Fibroblast of gingiva (primary cell): ENCODE measurements around the gene RAD51B.
A peak's percentile ranks its signal among the peaks of the same experiment; 100 is the strongest.

Source experiments
- DNase-seq: peaks from one replicate; pipeline ENCODE4 v3.0.0-alpha.2; 2011; ENCODE audit warnings: low read depth

RAD51B gene

GRCh38 chr14:68440820-68441219, 621.2 kb downstream of the RAD51B start:
- DNase-seq: no peak

DNA sequence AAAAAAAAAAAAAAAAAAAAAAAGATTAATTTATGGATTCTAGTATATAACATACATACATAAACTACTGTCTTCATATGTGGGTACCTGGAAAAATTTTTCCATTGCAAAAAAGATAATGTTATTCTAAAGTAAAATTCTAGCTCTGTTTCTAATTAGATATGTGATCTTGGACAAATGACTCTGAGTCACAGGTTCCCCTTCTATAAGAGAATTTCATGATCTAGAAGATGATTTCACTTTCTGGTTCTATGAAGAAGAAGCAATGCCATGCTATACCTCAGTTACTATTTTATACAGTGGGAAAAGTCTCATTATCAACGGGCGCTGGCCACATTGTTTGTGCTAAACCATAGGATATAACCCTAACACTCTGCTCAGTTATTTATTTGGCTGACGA, 622.0 kb downstream of the RAD51B start:
- DNase-seq: peak; percentile 11

DNA sequence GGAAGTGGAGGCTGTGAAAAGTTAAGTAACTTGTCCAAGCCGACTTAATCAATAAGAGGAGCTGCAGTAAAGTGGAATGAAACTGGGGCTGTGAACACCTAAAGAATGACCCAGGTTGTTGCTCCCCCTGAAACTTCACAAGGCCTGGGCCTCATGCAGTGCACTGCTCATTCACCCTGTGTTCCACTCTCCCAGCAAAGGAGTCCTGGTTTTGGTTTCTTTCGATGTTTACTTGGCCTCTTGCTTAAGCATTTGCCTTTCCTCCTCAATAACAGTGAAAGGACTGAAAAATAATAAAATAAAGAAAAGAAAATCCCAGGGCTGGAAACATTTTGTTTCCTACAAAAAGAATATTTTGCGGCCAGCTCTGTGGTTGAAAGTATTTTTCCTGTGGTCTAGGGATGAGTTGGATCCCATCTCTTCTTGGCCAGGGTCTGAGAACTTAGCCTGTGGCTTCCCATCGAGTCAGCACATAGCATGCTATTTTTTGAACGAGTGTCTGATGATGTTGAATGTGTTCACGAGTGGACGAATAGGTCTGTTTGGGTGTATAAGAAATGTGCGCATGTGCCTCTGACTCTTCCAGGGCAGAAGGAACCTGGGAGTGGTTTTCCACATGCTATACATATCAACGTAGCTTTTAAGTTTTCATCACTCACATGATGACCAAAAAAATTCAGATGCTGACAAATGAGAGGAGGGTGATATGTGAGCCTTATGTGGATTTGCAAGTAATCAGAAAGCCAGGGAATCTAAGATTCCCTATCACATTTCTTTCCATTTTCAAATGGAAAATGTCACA, 623.5 kb downstream of the RAD51B start:
- peak; percentile 84 for DNase-seq

GRCh38 chr14:68444449-68445168, 625.0 kb downstream of the RAD51B start:
- DNase-seq: peak; percentile 89

DNA sequence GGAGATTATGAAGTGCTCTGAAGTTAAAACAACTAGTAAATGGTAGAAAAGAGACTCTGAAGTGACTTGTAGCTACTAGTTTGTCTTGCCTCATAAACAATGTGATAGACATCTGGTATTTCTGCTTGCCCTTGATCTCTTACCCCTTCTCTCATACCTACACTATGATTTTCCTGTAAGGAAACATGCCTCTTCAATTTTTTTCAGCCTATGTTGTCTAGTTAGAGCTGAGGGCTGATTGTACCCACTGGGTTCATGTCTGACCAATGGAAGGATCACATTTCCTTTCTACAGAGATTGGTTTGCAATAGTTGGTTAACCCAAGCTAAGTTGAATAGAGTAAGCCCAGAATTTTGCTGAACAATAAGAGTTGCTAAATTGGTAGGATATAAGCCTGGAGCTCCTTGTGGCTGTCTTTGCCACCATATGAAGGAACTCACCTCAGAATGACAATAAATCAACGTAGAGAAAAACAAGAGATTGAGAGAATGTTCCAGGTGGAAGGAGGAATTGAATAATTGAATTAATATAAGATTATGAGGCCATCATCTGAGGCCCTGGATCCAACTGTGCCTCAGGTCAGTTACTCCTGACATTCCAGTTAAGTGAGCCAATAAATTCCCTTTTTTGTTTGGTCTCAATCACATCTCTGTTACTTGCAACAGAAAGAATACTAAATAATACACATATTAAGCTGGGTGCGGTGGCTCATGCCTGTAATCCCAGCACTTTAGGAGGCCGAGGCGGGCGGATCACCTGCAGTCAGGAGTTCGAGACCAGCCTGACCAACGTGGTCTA, 626.9 kb downstream of the RAD51B start:
- no peak for DNase-seq

DNA sequence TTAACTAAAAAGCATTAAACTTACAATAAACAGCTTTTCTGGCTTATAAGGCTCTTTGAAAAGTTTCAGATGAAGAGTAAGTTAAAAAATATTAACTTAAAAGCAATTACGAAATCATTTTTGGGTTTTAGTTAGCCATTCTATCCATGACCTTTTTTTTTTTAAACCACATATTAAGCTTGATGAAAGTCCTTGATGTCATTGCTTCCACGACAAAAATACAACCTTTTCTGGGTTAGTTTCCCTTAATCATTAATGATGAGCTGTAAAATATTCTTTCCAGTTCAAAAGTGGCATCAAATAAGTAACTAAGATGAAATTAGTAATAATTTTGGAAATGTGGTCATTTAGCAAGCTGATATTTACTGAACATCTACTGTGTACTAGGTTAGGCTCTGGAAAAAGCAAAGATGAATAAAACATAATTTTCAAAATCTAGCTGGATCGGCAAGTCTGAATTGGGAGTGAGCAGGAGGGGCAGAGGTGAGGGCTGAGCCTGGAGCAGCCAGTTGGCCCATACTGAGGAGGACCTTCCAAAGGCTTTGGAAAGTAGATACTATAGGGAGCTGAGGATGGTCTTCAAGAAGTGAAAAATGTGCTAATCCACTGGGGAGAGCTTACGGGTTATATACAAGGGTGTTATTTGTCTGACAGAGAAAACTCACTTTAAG, 628.1 kb downstream of the RAD51B start:
- DNase-seq: no peak

DNA sequence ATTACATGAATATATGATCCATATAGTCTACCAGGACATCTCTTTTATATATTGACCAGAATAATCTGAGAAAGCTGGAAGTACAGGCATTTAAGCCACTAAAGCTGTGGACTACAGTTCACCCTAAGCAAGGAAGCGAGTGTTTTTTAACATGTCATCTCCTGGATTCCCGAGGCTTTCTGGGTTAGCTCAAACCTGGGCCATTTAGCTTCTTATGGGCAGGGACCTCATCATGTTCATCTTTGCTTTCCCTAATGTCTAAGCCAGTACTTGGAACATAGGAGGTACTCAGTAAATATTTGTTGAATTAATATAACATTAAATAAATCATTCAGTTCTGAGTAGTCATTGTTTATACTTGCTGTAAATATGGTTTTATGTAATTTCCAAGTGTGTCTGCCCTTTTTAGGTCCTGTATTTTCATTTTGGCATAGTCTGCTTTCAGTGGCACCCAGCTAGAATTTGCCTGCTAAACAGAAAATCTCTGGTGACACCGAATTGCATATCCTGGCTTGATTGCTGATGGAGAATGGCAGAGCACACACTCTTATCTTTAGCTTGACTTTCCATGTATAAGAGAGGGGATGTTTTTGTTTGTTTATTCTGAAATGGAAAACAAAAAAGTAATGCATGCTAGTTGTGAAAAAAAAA, 628.8 kb downstream of the RAD51B start:
- no peak for DNase-seq

DNA sequence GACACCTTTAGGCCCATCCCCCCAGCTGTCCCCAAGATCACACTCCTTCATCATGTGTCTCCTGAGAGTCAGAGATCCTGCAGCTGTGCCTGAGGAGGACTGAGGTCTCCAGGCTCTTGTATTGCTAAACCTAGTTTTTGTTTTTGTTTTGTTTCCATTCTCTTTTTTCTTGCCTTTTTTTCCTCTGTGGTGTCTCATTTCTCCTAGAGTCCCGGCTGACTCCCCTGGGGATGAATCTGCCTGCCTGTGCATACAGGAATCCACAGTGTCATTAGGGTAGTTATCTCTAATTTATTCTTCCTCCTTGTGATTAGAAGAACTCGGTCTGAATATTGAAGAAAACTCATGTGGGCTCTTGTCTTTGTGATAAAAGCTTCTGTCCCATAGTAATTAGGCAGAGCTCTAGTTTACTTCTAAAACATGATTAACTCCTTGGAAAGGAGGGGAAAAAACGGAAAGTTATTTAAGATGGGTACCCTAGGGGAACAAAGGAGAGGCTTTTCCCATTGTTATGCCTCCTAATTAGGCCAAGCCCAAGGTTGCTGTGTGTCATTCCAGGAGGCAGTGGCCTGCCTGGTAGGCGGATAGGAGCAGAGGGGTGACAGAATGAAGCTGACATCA, 630.1 kb downstream of the RAD51B start:
- peak; percentile 29 for DNase-seq

DNA sequence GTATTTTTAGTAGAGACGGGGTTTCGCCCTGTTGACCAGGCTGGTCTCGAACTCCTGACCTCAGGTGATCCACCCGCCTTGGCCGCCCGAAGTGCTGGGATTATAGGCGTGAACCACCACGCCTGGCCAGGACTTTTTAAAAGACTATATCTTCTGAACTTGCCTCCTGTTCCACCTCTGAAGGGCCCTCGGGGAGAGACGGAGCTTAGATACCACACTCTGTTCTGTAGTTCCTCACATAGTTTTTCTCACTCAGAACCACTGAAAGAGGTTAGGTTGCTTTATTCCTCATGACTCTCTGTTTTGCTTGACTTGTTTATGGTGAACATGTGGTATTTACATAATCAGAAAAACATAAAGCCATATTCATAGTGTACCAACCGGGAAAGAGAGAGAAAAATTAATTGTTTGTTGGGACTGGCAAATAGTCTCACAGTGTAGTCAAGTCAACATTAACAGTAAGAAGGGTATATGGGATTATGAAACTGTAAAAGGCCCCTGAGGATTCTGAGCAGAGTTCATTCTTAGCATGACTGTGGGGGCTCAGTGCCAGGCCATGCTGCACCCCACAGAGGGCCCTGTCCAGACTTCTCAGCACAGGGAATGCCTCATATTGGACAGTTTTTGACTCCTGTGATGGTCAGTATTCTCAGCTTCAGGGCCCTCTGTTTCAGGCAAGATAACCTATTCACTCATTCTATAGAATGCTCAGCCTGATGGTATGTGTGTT, 631.0 kb downstream of the RAD51B start:
- peak; percentile 6 for DNase-seq

DNA sequence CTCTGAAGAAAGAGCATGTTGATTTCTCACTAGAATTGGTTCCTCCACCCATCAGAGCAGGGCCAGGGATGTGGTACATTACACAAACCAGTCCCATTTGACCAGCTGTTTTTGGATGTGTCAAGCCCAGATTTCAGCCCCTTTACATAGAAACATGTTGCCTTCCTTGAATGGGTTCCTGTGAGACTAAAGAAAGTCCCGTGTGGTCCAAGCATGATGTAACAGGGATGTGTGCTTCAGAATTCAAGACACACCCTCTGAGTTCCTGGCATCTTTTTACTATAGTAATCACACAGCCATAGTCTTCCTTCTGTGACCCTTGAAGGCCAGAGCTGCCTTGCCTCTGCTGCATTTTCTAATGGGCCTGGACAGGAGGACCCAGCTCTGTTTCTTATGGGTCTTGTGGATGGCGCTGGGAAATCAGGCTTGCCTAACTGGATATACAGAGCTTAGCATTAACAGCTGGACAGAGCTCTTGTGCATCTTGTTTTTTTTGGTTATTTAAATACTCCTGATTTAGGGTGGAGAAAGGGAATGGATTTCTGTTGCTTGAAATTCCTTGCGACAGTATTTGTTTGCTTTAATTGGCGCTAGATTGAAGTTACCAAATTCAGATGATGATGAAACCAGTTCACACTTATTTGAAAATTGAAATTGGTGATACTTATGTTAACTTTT, 632.3 kb downstream of the RAD51B start:
- DNase-seq: peak; percentile 92

GRCh38 chr14:68458253-68458652, 638.7 kb downstream of the RAD51B start:
- DNase-seq: no peak

DNA sequence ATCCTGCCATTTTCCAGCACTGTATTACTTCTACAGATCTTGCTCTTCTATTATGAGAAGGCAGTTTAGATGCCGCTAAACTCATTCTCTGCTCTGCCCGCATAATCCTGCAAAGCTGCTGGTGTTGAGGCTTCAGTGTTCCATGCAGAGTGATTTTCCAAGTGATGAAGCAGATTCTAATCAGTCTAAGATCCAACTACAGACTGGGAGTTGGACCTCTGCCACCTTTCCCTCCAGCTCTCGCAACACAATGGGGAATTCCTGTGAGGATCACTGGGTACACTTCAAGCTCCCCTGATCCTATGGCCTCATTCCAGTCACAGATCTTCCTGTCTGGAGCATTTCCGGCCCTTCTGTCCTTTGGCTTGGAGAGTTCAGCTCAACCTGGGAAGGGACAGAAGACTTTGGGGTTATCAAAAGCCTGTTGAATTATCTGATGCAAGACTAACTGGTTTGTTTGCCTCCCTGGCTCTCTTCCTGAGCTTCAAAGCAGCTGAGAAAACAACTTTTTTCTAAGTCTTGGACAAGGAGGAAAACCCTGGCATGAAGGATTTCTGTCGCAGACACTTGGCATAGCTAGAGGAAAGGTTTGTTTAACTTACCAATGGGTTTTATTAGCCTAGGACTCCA, 639.4 kb downstream of the RAD51B start:
- peak; percentile 69 for DNase-seq

DNA sequence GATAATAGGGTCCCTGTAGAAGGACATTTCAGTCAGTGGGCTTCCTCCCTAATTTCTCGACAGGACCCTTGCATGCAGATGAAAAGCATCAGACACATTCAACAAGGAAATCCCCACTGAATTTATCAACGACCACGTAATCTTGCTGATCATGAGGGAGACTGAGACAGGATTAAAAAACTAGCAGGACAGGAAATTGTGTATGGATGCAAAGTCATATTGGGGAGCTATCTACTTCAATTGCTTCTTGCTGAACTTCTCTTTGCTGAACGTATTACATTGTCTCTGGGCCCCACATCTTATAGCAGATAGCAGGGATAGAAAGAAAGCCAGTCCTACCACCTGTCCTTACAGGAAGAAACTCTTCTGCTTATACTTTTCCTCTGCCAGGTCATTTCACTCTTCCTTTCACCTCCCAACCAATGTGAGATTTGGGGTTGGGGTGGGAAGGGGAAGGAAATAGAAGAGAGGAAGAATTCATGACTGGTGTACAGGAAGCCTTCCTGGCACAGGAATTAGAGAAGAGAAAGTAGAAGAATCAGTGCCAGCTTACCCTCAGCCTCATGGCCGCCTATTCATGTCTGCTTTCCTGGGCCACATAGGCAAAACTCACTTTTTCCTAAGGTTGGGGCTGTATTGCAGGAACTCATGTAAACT, 640.0 kb downstream of the RAD51B start:
- no peak for DNase-seq

DNA sequence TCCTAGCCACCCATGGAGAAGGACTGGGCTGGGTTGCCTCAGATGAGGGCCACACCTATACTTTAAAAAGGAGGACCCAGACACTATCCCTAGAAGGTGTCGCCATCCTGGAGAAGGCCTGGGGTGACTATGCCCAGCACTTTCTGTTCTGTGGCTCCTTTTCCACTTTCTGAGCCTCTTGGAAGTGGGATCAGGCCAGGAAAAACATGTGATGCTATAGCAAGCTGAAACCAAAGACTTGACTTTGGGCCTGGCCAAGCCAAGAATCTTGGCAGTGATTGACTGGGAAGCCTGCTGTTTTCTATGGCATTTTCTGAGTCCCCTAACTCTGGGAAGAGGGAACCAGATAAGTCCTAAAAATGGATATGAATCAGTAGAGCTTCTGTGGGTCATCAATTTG, 641.0 kb downstream of the RAD51B start:
- peak; percentile 62 for DNase-seq

DNA sequence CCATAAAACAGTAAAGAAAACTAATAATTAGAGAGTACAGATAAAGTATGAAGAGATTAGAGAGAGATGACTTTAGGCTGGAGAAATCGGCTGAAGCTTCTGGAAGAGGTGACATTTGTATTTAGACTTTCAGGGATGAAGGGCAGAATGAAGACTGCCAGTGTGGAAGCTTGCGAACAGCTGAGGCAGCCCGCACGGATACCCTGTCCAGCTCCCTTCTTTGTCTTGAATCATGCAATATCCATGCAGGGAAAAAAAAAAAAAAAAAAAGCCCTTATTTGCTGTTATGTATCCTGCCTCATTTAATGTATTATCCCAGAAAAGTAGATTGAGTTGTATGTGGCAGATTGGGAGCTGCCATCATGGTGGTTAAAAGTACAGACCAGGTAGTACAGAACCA, 641.5 kb downstream of the RAD51B start:
- DNase-seq: no peak

GRCh38 chr14:68462683-68463082, 643.1 kb downstream of the RAD51B start:
- no peak for DNase-seq

DNA sequence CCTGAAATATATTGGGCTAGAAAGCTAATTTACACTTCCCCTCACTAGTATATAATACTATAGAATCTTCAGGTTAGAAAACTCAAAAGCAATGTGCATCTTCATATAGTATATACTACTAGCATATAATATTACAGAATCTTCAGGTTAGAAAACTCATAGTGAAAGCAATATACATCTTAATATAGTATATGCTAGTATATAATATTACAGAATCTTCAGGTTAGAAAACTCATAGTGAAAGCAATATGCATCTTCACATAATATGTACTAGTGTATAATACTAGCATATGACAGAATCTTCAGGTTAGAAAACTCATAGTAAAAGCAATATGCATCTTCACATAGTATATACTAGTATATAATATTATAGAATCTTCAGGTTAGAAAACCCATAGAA, 643.7 kb downstream of the RAD51B start:
- DNase-seq: no peak

DNA sequence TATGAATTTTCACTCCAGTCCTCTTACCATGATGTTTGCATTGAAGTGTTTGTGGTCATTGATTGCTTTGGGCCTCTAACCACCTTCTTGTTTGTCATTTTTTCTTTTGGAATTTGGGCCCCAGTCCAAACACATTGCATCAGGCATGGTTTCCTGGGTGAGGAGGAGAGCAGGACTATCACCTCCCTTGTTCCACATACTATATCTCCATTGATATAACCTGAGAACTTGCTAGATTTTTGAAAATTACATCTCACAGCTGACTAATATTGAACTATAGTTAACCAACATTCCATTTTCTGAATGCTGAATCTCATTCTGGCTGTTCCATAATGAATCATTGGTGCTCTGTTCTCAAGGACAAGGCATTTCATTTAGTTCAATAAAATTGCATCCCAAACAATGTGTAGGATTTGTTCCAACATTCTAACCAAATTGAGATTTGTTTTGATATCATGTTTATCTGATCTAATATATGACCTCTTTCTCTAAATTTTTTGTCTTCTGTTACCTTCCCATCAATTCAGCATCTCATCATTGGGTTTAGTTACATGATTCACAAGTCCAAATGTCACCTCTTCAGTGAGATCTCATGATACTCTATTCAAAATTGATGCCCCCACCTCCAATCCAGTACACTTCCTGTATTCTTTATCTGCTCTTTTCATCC, 644.3 kb downstream of the RAD51B start:
- DNase-seq: no peak
